NT2/D1 (cell line): ENCODE data around the gene FBLN1.

Experiments
- DNase-seq: peaks from one replicate; pipeline ENCODE4 v3.0.0-alpha.2; 2011; ENCODE audit warnings: low read depth, low spot score
- H3K27me3 ChIP-seq: 2 replicates; pipeline ENCODE4 v1.6.0; 2011; ENCODE audit warnings: mild to moderate bottlenecking; ENCODE audit not compliant: insufficient read length, insufficient read depth
- H3K36me3 ChIP-seq: 2 replicates; pipeline ENCODE4 v1.6.1; 2011; ENCODE audit warnings: mild to moderate bottlenecking, low read length, mixed read lengths; ENCODE audit not compliant: insufficient read depth, insufficient read length
- H3K4me1 ChIP-seq: 2 replicates; pipeline ENCODE4 v1.5.1; 2011; ENCODE audit not compliant: insufficient read depth, insufficient read length
- H3K4me3 ChIP-seq: 2 replicates; pipeline ENCODE4 v1.5.1; 2011; ENCODE audit warnings: low read depth; ENCODE audit not compliant: insufficient read length
- H3K9ac ChIP-seq: 2 replicates; pipeline ENCODE4 v1.6.0; 2011; ENCODE audit warnings: low read depth; ENCODE audit not compliant: insufficient read length
- H3K9me3 ChIP-seq: 2 replicates; pipeline ENCODE4 v1.5.1; 2011; ENCODE audit warnings: mild to moderate bottlenecking, low read length; ENCODE audit not compliant: insufficient read depth
- SUZ12 ChIP-seq: IDR thresholded peaks from 2 replicates; pipeline ENCODE4 v1.6.1; 2011; ENCODE audit not compliant: insufficient read length, insufficient read depth; ENCODE audit errors: extremely low read depth
- YY1 ChIP-seq: IDR thresholded peaks from 2 replicates; pipeline ENCODE4 v1.6.1; 2011; ENCODE audit not compliant: insufficient read length, insufficient read depth
- ZNF274 ChIP-seq: IDR thresholded peaks from 2 replicates; pipeline ENCODE4 v1.6.1; 2011; ENCODE audit warnings: mild to moderate bottlenecking, low read depth, low read length

FBLN1 gene

GRCh38 chr22:45642986-45643385, 140.3 kb downstream of the FBLN1 start:
- Histone ChIP-seq H3K36me3 (no peaks in the 10 kb centered on the region), H3K4me1 (peaks cover 8% of the 10 kb centered on the region), H3K4me3 (no peak overlapping the region), H3K9ac (no peak overlapping the region), H3K9me3 (no peaks in the 10 kb centered on the region), H3K27me3 (peaks cover 21% of the 10 kb centered on the region)
- DNase-seq, result no peak
- TF ChIP-seq SUZ12 (no peak), YY1 (no peak), ZNF274 (no peak)

GRCh38 chr22:45644714-45645113, 142.0 kb downstream of the FBLN1 start:
- H3K9ac ChIP-seq, result no peak overlapping the region
- H3K9me3 ChIP-seq, result no peaks in the 10 kb centered on the region

GRCh38 chr22:45645150-45645525, 142.5 kb downstream of the FBLN1 start:
- Histone ChIP-seq H3K27me3 (peaks cover 21% of the 10 kb centered on the region), H3K9ac (peak overlapping the region; percentile 72), H3K4me3 (peak overlapping the region; percentile 26), H3K9me3 (no peaks in the 10 kb centered on the region), H3K36me3 (no peaks in the 10 kb centered on the region), H3K4me1 (no peaks in the 10 kb centered on the region)
- TF ChIP-seq SUZ12 (no peak), YY1 (no peak), ZNF274 (no peak)
- no peak for DNase-seq

More at GRCh38 chr22:45644714-45645113, 142.0 kb downstream of the FBLN1 start:
- DNase-seq, result no peak
- H3K27me3 ChIP-seq, result peaks cover 21% of the 10 kb centered on the region
- no peaks in the 10 kb centered on the region for H3K36me3 ChIP-seq
- TF ChIP-seq SUZ12 (no peak), ZNF274 (no peak), YY1 (no peak)
- no peaks in the 10 kb centered on the region for H3K4me1 ChIP-seq
- no peak overlapping the region for H3K4me3 ChIP-seq

DNA sequence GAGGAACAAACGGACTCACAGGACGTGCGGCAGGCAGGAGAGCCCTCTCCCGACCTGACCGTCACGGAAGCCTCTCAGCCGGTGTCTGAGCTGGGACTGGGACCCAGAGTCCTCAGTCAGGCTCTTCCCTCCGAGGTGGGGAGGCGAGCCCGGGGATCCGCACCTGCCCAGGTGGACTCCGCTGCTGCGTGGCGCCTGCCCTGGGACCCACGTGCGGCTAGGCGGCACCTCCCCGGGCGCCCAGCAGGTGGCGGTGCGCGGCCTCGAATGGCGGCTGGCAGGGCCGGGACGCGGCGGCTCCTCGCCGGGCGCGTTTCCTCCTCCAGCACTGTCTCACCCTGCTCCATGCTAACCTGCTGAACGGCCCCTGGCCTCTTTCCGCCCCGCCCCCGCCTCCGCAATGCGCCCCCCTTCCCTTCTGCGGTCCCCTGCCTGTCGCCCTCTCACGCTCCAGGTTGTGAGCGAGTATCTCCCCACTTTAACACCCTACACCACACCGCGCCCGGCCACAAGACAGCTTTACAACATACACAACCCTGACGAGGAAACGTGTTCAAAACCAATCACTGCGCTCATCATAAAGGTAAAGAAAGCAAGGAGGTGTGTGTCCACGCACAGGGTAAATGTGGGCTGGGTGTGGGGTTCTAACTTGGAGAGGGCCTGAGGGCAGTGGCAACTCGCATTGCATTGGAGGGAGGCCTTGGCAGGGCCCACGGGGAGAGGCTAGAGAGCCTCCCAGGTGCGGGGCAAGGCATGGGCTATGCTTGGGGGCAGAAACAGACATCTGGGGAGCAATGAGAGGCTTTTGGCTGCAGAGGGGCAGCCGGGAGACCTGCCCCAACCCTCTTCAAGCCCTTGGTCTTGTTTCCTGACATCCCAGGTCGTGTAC, 143.1 kb downstream of the FBLN1 start:
- peak; percentile 39 for DNase-seq
- Histone ChIP-seq H3K4me1 (no peaks in the 10 kb centered on the region), H3K4me3 (peak overlapping the region; percentile 26), H3K9ac (peak overlapping the region; percentile 72), H3K36me3 (no peaks in the 10 kb centered on the region), H3K9me3 (no peaks in the 10 kb centered on the region), H3K27me3 (peaks cover 21% of the 10 kb centered on the region)
- TF ChIP-seq YY1 (no peak), SUZ12 (no peak), ZNF274 (no peak)

- Histone ChIP-seq H3K9ac (no peak overlapping the region), H3K4me1 (no peaks in the 10 kb centered on the region), H3K36me3 (no peaks in the 10 kb centered on the region), H3K9me3 (no peaks in the 10 kb centered on the region), H3K4me3 (no peak overlapping the region), H3K27me3 (peaks cover 18% of the 10 kb centered on the region)
- no peak for DNase-seq
- no peak for TF ChIP-seq YY1
- no peak for TF ChIP-seq SUZ12
- TF ChIP-seq ZNF274, result no peak
Observed at GRCh38 chr22:45647532-45648225, 145.0 kb downstream of the FBLN1 start.

GRCh38 chr22:45648301-45649117, 145.8 kb downstream of the FBLN1 start:
- H3K4me3 ChIP-seq, result no peak overlapping the region
- no peaks in the 10 kb centered on the region for H3K36me3 ChIP-seq
- H3K4me1 ChIP-seq, result no peaks in the 10 kb centered on the region
- peaks cover 18% of the 10 kb centered on the region for H3K27me3 ChIP-seq
- no peak for DNase-seq
- H3K9me3 ChIP-seq, result no peaks in the 10 kb centered on the region
- no peak for TF ChIP-seq SUZ12
- TF ChIP-seq YY1, result no peak
- no peak for TF ChIP-seq ZNF274
- no peak overlapping the region for H3K9ac ChIP-seq
